Naive B cell (primary cell): ENCODE data around the gene STEAP3. TPM values are rescaled to one million over a fixed set of nuclear protein-coding genes. Genes with fewer than 3 reads are reported as not detected.

Source experiments
- ATAC-seq, 2 donors: fragments of 150-1000 bp; cut with Tn5 transposase; 2 replicates each; pipeline ENCODE4 v1.10.0; 2021; ENCODE audit warnings: low read depth in 2 of 2, mild to moderate bottlenecking in 2 of 2, moderate library complexity in 2 of 2
- DNase-seq: peaks from one replicate; pipeline ENCODE4 v3.0.0; 2022
- H3K27ac Mint-ChIP-seq, 6 donors: one replicate each; pipeline ENCODE4 v1.8.0; 2020 to 2022; ENCODE audit warnings: mild to moderate bottlenecking in 6 of 6, mixed read lengths in 6 of 6, moderate library complexity in 5 of 6, inconsistent platforms in 2 of 6
- H3K27me3 Mint-ChIP-seq, 3 donors: one replicate each; pipeline ENCODE4 v1.8.0; 2021 to 2022; ENCODE audit warnings: mixed read lengths in 3 of 3, mild to moderate bottlenecking in 1 of 3
- H3K36me3 Mint-ChIP-seq, 2 donors: one replicate each; pipeline ENCODE4 v1.8.0; 2020 to 2022; ENCODE audit warnings: mixed read lengths in 2 of 2, inconsistent platforms in 1 of 2, mild to moderate bottlenecking in 1 of 2
- H3K4me1 Mint-ChIP-seq, 3 donors: one replicate each; pipeline ENCODE4 v1.8.0; 2020 to 2022; ENCODE audit warnings: mixed read lengths in 3 of 3, inconsistent platforms in 1 of 3, mild to moderate bottlenecking in 1 of 3, moderate library complexity in 1 of 3
- H3K4me3 Mint-ChIP-seq, 8 donors: one replicate each; pipeline ENCODE4 v1.8.0; 2020 to 2022; ENCODE audit warnings: mild to moderate bottlenecking in 8 of 8, mixed read lengths in 8 of 8, moderate library complexity in 8 of 8, inconsistent platforms in 2 of 8
- H3K9me3 Mint-ChIP-seq, 7 donors: one replicate each; pipeline ENCODE4 v1.8.0; 2020 to 2022; ENCODE audit warnings: mixed read lengths in 7 of 7, mild to moderate bottlenecking in 5 of 7, inconsistent platforms in 2 of 7, moderate library complexity in 1 of 7
- polyA plus RNA-seq, 6 donors: library from polyadenylated mRNA; unstranded; fragments of 300-500 nt; fragmentation: Illumina TruSeq; gene quantifications; one replicate each; pipeline ENCODE4 v1.2.3, GENCODE V29; 2021; ENCODE audit warnings: low read depth in 6 of 6

The STEAP3 gene
- polyA plus RNA-seq, 6 donors from 2014 or later: 0.49 to 1.2 (median 0.77) TPM; not detected in 3

- Mint-ChIP-seq H3K27me3 (no peaks in the 10 kb centered on the region), H3K36me3 (peaks cover 0 to 8% of the 10 kb centered on the region in 2 donors), H3K9me3 (no peaks in the 10 kb centered on the region), H3K27ac (peak overlapping the region in 1 of 6 donors; percentile 72), H3K4me1 (peaks cover 0 to 6% (median 3%) of the 10 kb centered on the region in 3 donors), H3K4me3 (no peak overlapping the region)
- ATAC-seq: no peak
- no peak for DNase-seq
These were observed 72.2 kb downstream of the STEAP3 start for GRCh38 chr2:119295688-119296375.

GRCh38 chr2:119301413-119301812 is 77.8 kb downstream of the STEAP3 start:
- ATAC-seq (no peak), DNase-seq (no peak)
- no peak overlapping the region for H3K4me3 Mint-ChIP-seq
- H3K4me1 Mint-ChIP-seq: no peaks in the 10 kb centered on the region
- H3K27ac Mint-ChIP-seq: no peak overlapping the region
- peaks cover 8 to 11% of the 10 kb centered on the region in 2 donors for H3K36me3 Mint-ChIP-seq
- H3K27me3 Mint-ChIP-seq: no peaks in the 10 kb centered on the region
- H3K9me3 Mint-ChIP-seq: no peaks in the 10 kb centered on the region

GRCh38 chr2:119304847-119305246 is 81.2 kb downstream of the STEAP3 start:
- no peaks in the 10 kb centered on the region for H3K9me3 Mint-ChIP-seq
- H3K27ac Mint-ChIP-seq: peak overlapping the region in 1 of 6 donors; percentile 59
- H3K27me3 Mint-ChIP-seq: no peaks in the 10 kb centered on the region
- ATAC-seq (no peak), DNase-seq (no peak)
- no peak overlapping the region for H3K4me3 Mint-ChIP-seq
- no peaks in the 10 kb centered on the region for H3K4me1 Mint-ChIP-seq
- H3K36me3 Mint-ChIP-seq: peaks cover 7 to 11% of the 10 kb centered on the region in 2 donors

- Mint-ChIP-seq H3K9me3 (no peaks in the 10 kb centered on the region), H3K36me3 (peaks cover under 1 to 11% of the 10 kb centered on the region in 2 donors), H3K4me1 (no peaks in the 10 kb centered on the region), H3K27ac (peak overlapping the region in 2 of 6 donors; percentile 21 to 42), H3K4me3 (no peak overlapping the region), H3K27me3 (no peaks in the 10 kb centered on the region)
- no peak for ATAC-seq
- DNase-seq: no peak
These were observed 82.0 kb downstream of the STEAP3 start for GRCh38 chr2:119305497-119306195.

GRCh38 chr2:119306196-119306590 is 82.6 kb downstream of the STEAP3 start:
- Mint-ChIP-seq H3K4me3 (no peak overlapping the region), H3K27ac (peak overlapping the region in 2 of 6 donors; percentile 21 to 42), H3K36me3 (peaks cover 6 to 11% of the 10 kb centered on the region in 2 donors), H3K4me1 (peaks cover 0 to 4% (median 0%) of the 10 kb centered on the region in 3 donors), H3K9me3 (no peaks in the 10 kb centered on the region), H3K27me3 (no peaks in the 10 kb centered on the region)
- no peak for ATAC-seq
- DNase-seq: no peak

GRCh38 chr2:119307419-119308140 is 83.9 kb downstream of the STEAP3 start:
- Mint-ChIP-seq H3K4me3 (no peak overlapping the region), H3K9me3 (no peaks in the 10 kb centered on the region), H3K27me3 (no peaks in the 10 kb centered on the region), H3K4me1 (peaks cover 1 to 6% (median 4%) of the 10 kb centered on the region in 3 donors), H3K27ac (peak overlapping the region in 2 of 6 donors; percentile 22 to 32), H3K36me3 (peaks cover 7 to 11% of the 10 kb centered on the region in 2 donors)
- no peak for ATAC-seq
- DNase-seq: no peak

- no peak for ATAC-seq
- H3K9me3 Mint-ChIP-seq: no peaks in the 10 kb centered on the region
- peaks cover 7 to 11% of the 10 kb centered on the region in 2 donors for H3K36me3 Mint-ChIP-seq
- no peak overlapping the region for H3K27ac Mint-ChIP-seq
- no peak for DNase-seq
- H3K4me1 Mint-ChIP-seq: peaks cover 4 to 17% (median 7%) of the 10 kb centered on the region in 3 donors
- no peak overlapping the region for H3K4me3 Mint-ChIP-seq
- no peaks in the 10 kb centered on the region for H3K27me3 Mint-ChIP-seq
These were observed 85.2 kb downstream of the STEAP3 start for GRCh38 chr2:119308793-119309330.

- H3K4me3 Mint-ChIP-seq: peak overlapping the region in 1 of 8 donors; percentile 5
- H3K27me3 Mint-ChIP-seq: no peaks in the 10 kb centered on the region
These were observed 87.7 kb downstream of the STEAP3 start for GRCh38 chr2:119311371-119311770.

GRCh38 chr2:119311831-119312230 is 88.2 kb downstream of the STEAP3 start:
- DNase-seq: no peak
- ATAC-seq: no peak
- Mint-ChIP-seq H3K27ac (peak overlapping the region in 2 of 6 donors; percentile 33 to 69), H3K36me3 (peaks cover 7 to 11% of the 10 kb centered on the region in 2 donors), H3K4me3 (peak overlapping the region in 2 of 8 donors; percentile 5 to 70), H3K4me1 (peaks cover 4 to 17% (median 7%) of the 10 kb centered on the region in 3 donors), H3K27me3 (no peaks in the 10 kb centered on the region), H3K9me3 (no peaks in the 10 kb centered on the region)

More at GRCh38 chr2:119311371-119311770, 87.7 kb downstream of the STEAP3 start:
- ATAC-seq (no peak), DNase-seq (no peak)
- H3K4me1 Mint-ChIP-seq: peaks cover 4 to 17% (median 7%) of the 10 kb centered on the region in 3 donors
- H3K36me3 Mint-ChIP-seq: peaks cover 7 to 11% of the 10 kb centered on the region in 2 donors
- H3K9me3 Mint-ChIP-seq: no peaks in the 10 kb centered on the region
- peak overlapping the region in 1 of 6 donors; percentile 75 for H3K27ac Mint-ChIP-seq

Other genes with a start within 250 kb of the STEAP3 start
- gene C1QL2, start 65.1 kb upstream of the STEAP3 start, polyA plus RNA-seq: not detected
- gene C2orf76, start 143.0 kb downstream of the STEAP3 start, polyA plus RNA-seq: 10 to 100 TPM; 19.2 to 29.0 (median 25.2) TPM
- gene DBI, start 143.1 kb downstream of the STEAP3 start, polyA plus RNA-seq: 100 to 1,000 TPM; 567 to 670 (median 595) TPM
- gene TMEM37, start 208.0 kb downstream of the STEAP3 start, polyA plus RNA-seq: not detected